ENCODE results near the gene ANGPT4.

Gene ANGPT4

DNA sequence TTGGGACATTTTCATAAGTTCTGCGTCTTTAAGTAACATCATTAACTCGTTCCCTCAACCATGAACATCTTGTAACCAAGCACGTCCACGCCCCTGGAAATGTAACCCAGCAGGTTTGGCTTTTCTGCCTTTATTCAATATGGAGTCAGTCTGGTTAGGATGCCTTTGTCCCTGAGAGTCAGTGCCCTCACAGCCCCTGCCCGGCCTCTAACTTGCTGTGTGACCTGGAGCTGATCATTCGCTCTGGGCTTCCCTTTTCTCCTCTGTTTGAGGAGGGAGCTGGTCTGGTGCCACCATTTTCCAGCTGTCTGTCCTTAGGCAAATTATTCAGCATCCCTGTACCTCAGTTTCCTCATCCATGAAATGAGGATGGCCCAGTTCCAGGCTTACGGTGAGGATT, 26.5 kb upstream of the ANGPT4 start:
- H3K27ac ChIP-seq (ENCODE audit: poor library complexity, severe bottlenecking), result no peak overlapping the region
- no peak overlapping the region for H3K4me3 ChIP-seq (ENCODE audit: severe bottlenecking)
- H3K4me1 ChIP-seq (ENCODE audit: insufficient read depth, poor library complexity, severe bottlenecking), result no peaks in the 10 kb centered on the region
- no peaks in the 10 kb centered on the region for H3K27me3 ChIP-seq (ENCODE audit: insufficient read depth, poor library complexity, severe bottlenecking)
- DNase-seq (ENCODE audit: low spot score), result no peak
- H3K36me3 ChIP-seq (ENCODE audit: low read depth), result no peaks in the 10 kb centered on the region
- no peaks in the 10 kb centered on the region for H3K9me3 ChIP-seq (ENCODE audit: severe bottlenecking)
- no peak for ATAC-seq (ENCODE audit: low read depth)
- TF ChIP-seq, protein P1, sequence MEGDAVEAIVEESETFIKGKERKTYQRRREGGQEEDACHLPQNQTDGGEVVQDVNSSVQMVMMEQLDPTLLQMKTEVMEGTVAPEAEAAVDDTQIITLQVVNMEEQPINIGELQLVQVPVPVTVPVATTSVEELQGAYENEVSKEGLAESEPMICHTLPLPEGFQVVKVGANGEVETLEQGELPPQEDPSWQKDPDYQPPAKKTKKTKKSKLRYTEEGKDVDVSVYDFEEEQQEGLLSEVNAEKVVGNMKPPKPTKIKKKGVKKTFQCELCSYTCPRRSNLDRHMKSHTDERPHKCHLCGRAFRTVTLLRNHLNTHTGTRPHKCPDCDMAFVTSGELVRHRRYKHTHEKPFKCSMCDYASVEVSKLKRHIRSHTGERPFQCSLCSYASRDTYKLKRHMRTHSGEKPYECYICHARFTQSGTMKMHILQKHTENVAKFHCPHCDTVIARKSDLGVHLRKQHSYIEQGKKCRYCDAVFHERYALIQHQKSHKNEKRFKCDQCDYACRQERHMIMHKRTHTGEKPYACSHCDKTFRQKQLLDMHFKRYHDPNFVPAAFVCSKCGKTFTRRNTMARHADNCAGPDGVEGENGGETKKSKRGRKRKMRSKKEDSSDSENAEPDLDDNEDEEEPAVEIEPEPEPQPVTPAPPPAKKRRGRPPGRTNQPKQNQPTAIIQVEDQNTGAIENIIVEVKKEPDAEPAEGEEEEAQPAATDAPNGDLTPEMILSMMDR (IDR thresholded peaks at IDR 0.05; ENCODE audit: poor library complexity, severe bottlenecking), result no peak

GRCh38 chr20:940926-941325, 24.8 kb upstream of the ANGPT4 start:
- Histone ChIP-seq H3K27ac (ENCODE audit: poor library complexity, severe bottlenecking) (no peak overlapping the region), H3K36me3 (ENCODE audit: low read depth) (no peaks in the 10 kb centered on the region), H3K27me3 (ENCODE audit: insufficient read depth, poor library complexity, severe bottlenecking) (no peaks in the 10 kb centered on the region), H3K9me3 (ENCODE audit: severe bottlenecking) (no peaks in the 10 kb centered on the region), H3K4me3 (ENCODE audit: severe bottlenecking) (no peak overlapping the region), H3K4me1 (ENCODE audit: insufficient read depth, poor library complexity, severe bottlenecking) (no peaks in the 10 kb centered on the region)
- TF ChIP-seq, protein P1 (IDR thresholded peaks at IDR 0.05; ENCODE audit: poor library complexity, severe bottlenecking), result no peak
- DNase-seq (ENCODE audit: low spot score) (no peak), ATAC-seq (ENCODE audit: low read depth) (no peak)

DNA sequence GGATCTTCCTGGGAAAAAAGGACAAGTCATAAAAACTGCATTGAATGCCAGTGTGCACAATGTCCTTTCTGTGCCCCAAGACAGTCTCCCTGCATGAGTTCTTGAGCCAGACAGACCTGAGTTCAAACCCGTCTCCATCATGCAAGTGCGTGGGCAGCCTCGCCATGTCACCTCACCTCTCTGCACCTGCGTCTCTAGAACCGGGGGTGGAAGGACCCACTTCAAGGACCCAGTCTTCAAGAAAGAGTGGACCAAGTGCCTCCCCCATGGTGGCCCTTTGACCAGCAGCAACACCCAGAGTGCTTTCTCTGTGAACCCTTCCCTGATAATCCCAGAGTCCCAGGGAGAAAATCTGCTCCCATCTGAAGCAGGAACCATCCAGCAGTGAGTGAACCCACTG, 23.5 kb upstream of the ANGPT4 start:
- Histone ChIP-seq H3K4me3 (ENCODE audit: severe bottlenecking) (no peak overlapping the region), H3K4me1 (ENCODE audit: insufficient read depth, poor library complexity, severe bottlenecking) (no peaks in the 10 kb centered on the region), H3K9me3 (ENCODE audit: severe bottlenecking) (no peaks in the 10 kb centered on the region), H3K27ac (ENCODE audit: poor library complexity, severe bottlenecking) (no peak overlapping the region), H3K36me3 (ENCODE audit: low read depth) (no peaks in the 10 kb centered on the region), H3K27me3 (ENCODE audit: insufficient read depth, poor library complexity, severe bottlenecking) (no peaks in the 10 kb centered on the region)
- TF ChIP-seq, protein P1 (IDR thresholded peaks at IDR 0.05; ENCODE audit: poor library complexity, severe bottlenecking), result no peak
- ATAC-seq (ENCODE audit: low read depth) (no peak), DNase-seq (ENCODE audit: low spot score) (no peak)

DNA sequence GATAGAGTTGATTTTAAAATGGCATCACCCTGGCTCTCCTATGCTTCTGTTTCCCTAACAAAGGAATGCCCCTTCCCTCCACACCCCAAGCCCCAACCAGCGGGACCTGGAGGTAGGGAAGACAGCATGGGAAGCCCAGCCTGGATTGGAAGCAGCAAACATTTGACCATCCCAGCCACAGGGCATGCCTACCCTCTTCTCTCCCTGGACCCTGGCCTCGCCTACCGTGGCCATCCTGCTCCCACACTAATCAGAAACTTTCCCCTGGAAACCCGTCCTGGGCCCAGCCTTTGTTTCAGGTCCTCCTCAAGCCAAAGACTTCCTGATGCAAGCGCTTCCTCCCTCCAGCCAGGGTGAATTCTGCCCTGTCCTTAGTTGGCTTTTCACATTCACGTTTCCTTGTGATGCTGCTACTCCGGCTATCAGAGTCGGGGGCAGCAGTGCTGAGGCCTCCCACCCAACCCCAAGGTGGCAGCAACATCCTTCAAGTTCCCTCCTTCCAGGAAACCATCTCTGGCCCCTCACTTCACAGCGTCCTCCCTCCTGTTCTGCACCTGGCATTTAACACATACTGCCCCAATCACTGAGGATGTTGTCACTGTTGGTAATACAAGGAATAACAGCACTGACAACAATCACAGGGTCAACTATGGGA, 18.2 kb upstream of the ANGPT4 start:
- ATAC-seq (ENCODE audit: low read depth) (no peak), DNase-seq (ENCODE audit: low spot score) (no peak)
- Histone ChIP-seq H3K4me3 (ENCODE audit: severe bottlenecking) (no peak overlapping the region), H3K4me1 (ENCODE audit: insufficient read depth, poor library complexity, severe bottlenecking) (no peaks in the 10 kb centered on the region), H3K36me3 (ENCODE audit: low read depth) (no peaks in the 10 kb centered on the region), H3K9me3 (ENCODE audit: severe bottlenecking) (peaks cover 7% of the 10 kb centered on the region), H3K27ac (ENCODE audit: poor library complexity, severe bottlenecking) (no peak overlapping the region), H3K27me3 (ENCODE audit: insufficient read depth, poor library complexity, severe bottlenecking) (no peaks in the 10 kb centered on the region)
- TF ChIP-seq, protein P1 (IDR thresholded peaks at IDR 0.05; ENCODE audit: poor library complexity, severe bottlenecking), result no peak

- DNase-seq (ENCODE audit: low spot score), result no peak
- Histone ChIP-seq H3K27ac (ENCODE audit: poor library complexity, severe bottlenecking) (no peak overlapping the region), H3K9me3 (ENCODE audit: severe bottlenecking) (peaks cover 7% of the 10 kb centered on the region), H3K4me3 (ENCODE audit: severe bottlenecking) (no peak overlapping the region), H3K36me3 (ENCODE audit: low read depth) (no peaks in the 10 kb centered on the region), H3K4me1 (ENCODE audit: insufficient read depth, poor library complexity, severe bottlenecking) (no peaks in the 10 kb centered on the region), H3K27me3 (ENCODE audit: insufficient read depth, poor library complexity, severe bottlenecking) (no peaks in the 10 kb centered on the region)
- ATAC-seq (ENCODE audit: low read depth), result no peak
- TF ChIP-seq, protein P1 (IDR thresholded peaks at IDR 0.05; ENCODE audit: poor library complexity, severe bottlenecking), result no peak
Measured at GRCh38 chr20:933029-933428, 16.9 kb upstream of the ANGPT4 start.
